22Rv1 (cell line): Measurements from ENCODE around the gene PIH1D1.

Experiments used
- CTCF ChIP-seq: fragments of 450-650 bp; IDR thresholded peaks from 2 replicates; pipeline ENCODE4 v1.5.1; 2017; ENCODE audit warnings: mild to moderate bottlenecking
- ZFX ChIP-seq: fragments of 450-650 bp; IDR thresholded peaks from 2 replicates; pipeline ENCODE4 v1.6.1; 2017; ENCODE audit warnings: antibody characterized with exemption, borderline replicate concordance

DNA sequence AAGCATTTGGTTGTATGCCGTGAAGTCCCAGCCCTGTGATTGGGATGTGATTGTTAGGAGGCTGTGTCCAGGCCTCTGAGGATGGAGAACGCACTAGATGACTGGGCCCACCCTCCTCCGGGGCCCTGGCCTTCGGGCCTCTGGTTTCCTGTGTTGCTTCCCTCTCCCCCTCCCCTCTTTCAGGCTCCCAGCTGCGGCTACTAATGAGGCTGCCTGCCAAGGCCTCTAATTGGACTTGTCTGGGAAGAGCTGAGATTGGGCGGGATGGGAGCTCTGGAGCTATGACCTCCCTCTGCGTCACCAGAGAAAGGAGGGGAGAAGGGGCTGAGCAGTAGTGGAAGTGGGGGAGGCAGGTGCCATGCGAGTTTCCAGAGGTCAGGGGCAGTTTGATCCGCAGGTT is 38.3 kb downstream of the PIH1D1 start:
- TF ChIP-seq CTCF (no peak), ZFX (no peak)
